IMR-90 (cell line): Measurements from ENCODE around the gene DSCAM. TPM values are rescaled to one million over a fixed set of nuclear protein-coding genes. Genes with fewer than 3 reads are reported as not detected.

Experiments
- ATAC-seq: fragments of 200-7000 bp; cut with Tn5 transposase; 2 replicates; pipeline ENCODE4 v1.9.1; 2020; ENCODE audit warnings: low read depth, mild to moderate bottlenecking, moderate library complexity
- BruUV-seq: library from RNA; stranded (reverse); fragments of 400-500 nt; replicated peaks from 2 replicates; lab custom pipeline; 2021; lab: Mats Ljungman, UMichigan
- CTCF ChIA-PET: fragments of 300-600 bp; formaldehyde crosslinking; extraction: SDS; loops from one replicate; lab custom pipeline; 2021; ENCODE audit warnings: antibody characterized with exemption; lab: Yijun Ruan, JAX
- POLR2A ChIA-PET: fragments of 300-600 bp; sonication (Branson Sonifier 250); formaldehyde crosslinking; loops from one replicate; lab custom pipeline; 2022; ENCODE audit warnings: antibody characterized with exemption; ENCODE audit not compliant: unreplicated experiment; lab: Charles Lee
- DNase-seq: peaks from one replicate; pipeline ENCODE4 v3.0.0; 2013
- H2AFZ ChIP-seq: replicated peaks from 2 replicates; pipeline ENCODE3; 2013; ENCODE audit warnings: low read length, mild to moderate bottlenecking; ENCODE audit not compliant: poor library complexity
- H2AK5ac ChIP-seq: 2 replicates; pipeline ENCODE4 v1.6.1; 2013; ENCODE audit warnings: low read depth, low read length, inconsistent platforms
- H2AK9ac ChIP-seq: replicated peaks from 2 replicates; pipeline ENCODE3; 2013; ENCODE audit warnings: mild to moderate bottlenecking, low read depth, low read length, moderate library complexity; ENCODE audit not compliant: poor library complexity
- H2BK120ac ChIP-seq: 2 replicates; pipeline ENCODE4 v1.6.1; 2013; ENCODE audit warnings: low read depth, low read length, inconsistent platforms
- H2BK15ac ChIP-seq: 3 replicates; pipeline ENCODE4 v1.6.1; 2013; ENCODE audit warnings: low read depth, low read length, inconsistent platforms
- H2BK20ac ChIP-seq: 2 replicates; pipeline ENCODE4 v1.6.1; 2013; ENCODE audit warnings: low read depth, mild to moderate bottlenecking, inconsistent platforms, low read length, moderate library complexity
- H2BK5ac ChIP-seq: 2 replicates; pipeline ENCODE4 v1.6.1; 2013; ENCODE audit warnings: mild to moderate bottlenecking, low read depth, low read length, inconsistent platforms; ENCODE audit not compliant: poor library complexity, severe bottlenecking
- H3K14ac ChIP-seq: replicated peaks from 2 replicates; pipeline ENCODE4 v1.6.1; 2013; ENCODE audit warnings: low read depth, low read length, inconsistent platforms
- H3K18ac ChIP-seq: 2 replicates; pipeline ENCODE4 v1.6.1; 2013; ENCODE audit warnings: low read depth, low read length, control low read depth
- H3K23ac ChIP-seq: 2 replicates; pipeline ENCODE4 v1.6.1; 2013; ENCODE audit warnings: low read depth, low read length, inconsistent platforms
- H3K27ac ChIP-seq: 2 replicates; pipeline ENCODE4 v1.5.1; 2013; ENCODE audit warnings: mild to moderate bottlenecking, control low read depth, low read length; ENCODE audit not compliant: insufficient read depth
- H3K27me3 ChIP-seq: 2 replicates; pipeline ENCODE4 v1.6.1; 2013; ENCODE audit warnings: low read length; ENCODE audit not compliant: control insufficient read depth, insufficient read depth
- H3K36me3 ChIP-seq: 2 replicates; pipeline ENCODE4 v1.6.1; 2013; ENCODE audit warnings: low read length, mixed read lengths; ENCODE audit not compliant: control insufficient read depth, insufficient read depth
- H3K4ac ChIP-seq: 2 replicates; pipeline ENCODE4 v1.6.1; 2013; ENCODE audit warnings: low read depth, low read length, inconsistent platforms
- H3K4me1 ChIP-seq: 2 replicates; pipeline ENCODE4 v1.6.1; 2013; ENCODE audit warnings: low read length, mixed read lengths; ENCODE audit not compliant: control insufficient read depth, insufficient read depth
- H3K4me2 ChIP-seq: 2 replicates; pipeline ENCODE4 v1.6.1; 2013; ENCODE audit warnings: low read depth, mild to moderate bottlenecking, control low read depth, low read length, moderate library complexity
- H3K4me3 ChIP-seq: 2 replicates; pipeline ENCODE4 v1.5.1; 2013; ENCODE audit warnings: low read depth, mild to moderate bottlenecking, control low read depth, low read length, moderate library complexity; ENCODE audit not compliant: insufficient read depth
- H3K56ac ChIP-seq: 2 replicates; pipeline ENCODE4 v1.6.1; 2013; ENCODE audit warnings: low read length, inconsistent platforms; ENCODE audit not compliant: insufficient read depth; ENCODE audit errors: extremely low read depth
- H3K79me1 ChIP-seq, 2 experiments: 2 replicates each; pipeline ENCODE4 v1.6.1; 2013; ENCODE audit warnings: low read length in 2 of 2, inconsistent platforms in 1 of 2, low read depth in 1 of 2
- H3K9ac ChIP-seq: 2 replicates; pipeline ENCODE4 v1.6.1; 2013; ENCODE audit warnings: low read depth, low read length, control low read depth
- H3K9me1 ChIP-seq: 2 replicates; pipeline ENCODE4 v1.6.1; 2013; ENCODE audit warnings: low read length, inconsistent platforms; ENCODE audit not compliant: insufficient read depth
- H3K9me3 ChIP-seq: 2 replicates; pipeline ENCODE4 v1.6.1; 2013; ENCODE audit warnings: low read length; ENCODE audit not compliant: control insufficient read depth, insufficient read depth
- H4K20me1 ChIP-seq: 2 replicates; pipeline ENCODE4 v1.6.1; 2013; ENCODE audit warnings: low read length, inconsistent platforms; ENCODE audit not compliant: insufficient read depth
- H4K5ac ChIP-seq: 2 replicates; pipeline ENCODE4 v1.6.1; 2013; ENCODE audit warnings: mild to moderate bottlenecking, low read depth, low read length, control low read depth
- H4K8ac ChIP-seq, 2 experiments: 2 replicates each; pipeline ENCODE4 v1.6.1; 2013; ENCODE audit warnings: low read depth in 2 of 2, low read length in 2 of 2, control low read depth in 1 of 2, inconsistent platforms in 1 of 2
- H4K91ac ChIP-seq: 2 replicates; pipeline ENCODE4 v1.6.1; 2013; ENCODE audit warnings: low read depth, low read length, inconsistent platforms; ENCODE audit not compliant: insufficient read depth
- BHLHE40 ChIP-seq: fragments of 150-350 bp; IDR thresholded peaks from 2 replicates; pipeline ENCODE4 v1.6.1; 2016; ENCODE audit warnings: mild to moderate bottlenecking, low read depth, low read length
- CEBPB ChIP-seq: IDR thresholded peaks from 2 replicates; pipeline ENCODE4 v1.6.1; 2012; ENCODE audit warnings: low read depth, low read length, improper control_type of control experiment
- CHD1 ChIP-seq: IDR thresholded peaks from 2 replicates; pipeline ENCODE4 v1.6.1; 2012; ENCODE audit warnings: low read depth, low read length, improper control_type of control experiment
- FOS ChIP-seq: fragments of 150-350 bp; IDR thresholded peaks from 2 replicates; pipeline ENCODE4 v1.6.1; 2016; ENCODE audit warnings: low read depth, low read length
- MAFK ChIP-seq: IDR thresholded peaks from 2 replicates; pipeline ENCODE4 v1.6.1; 2012; ENCODE audit warnings: low read depth, low read length, improper control_type of control experiment
- MAZ ChIP-seq: IDR thresholded peaks from 2 replicates; pipeline ENCODE4 v1.6.1; 2012; ENCODE audit warnings: low read depth, mild to moderate bottlenecking, low read length, improper control_type of control experiment, moderate library complexity, borderline replicate concordance
- MXI1 ChIP-seq: IDR thresholded peaks from 2 replicates; pipeline ENCODE4 v1.6.1; 2012; ENCODE audit warnings: low read depth, mild to moderate bottlenecking, low read length, moderate library complexity, borderline replicate concordance
- NFE2L2 ChIP-seq: fragments of 150-350 bp; IDR thresholded peaks from 2 replicates; pipeline ENCODE4 v1.6.1; 2016; ENCODE audit warnings: low read depth, mild to moderate bottlenecking, low read length
- POLR2A ChIP-seq: IDR thresholded peaks from 2 replicates; pipeline ENCODE4 v1.6.1; 2012; ENCODE audit warnings: mild to moderate bottlenecking, low read depth, low read length
- RAD21 ChIP-seq: IDR thresholded peaks from 2 replicates; pipeline ENCODE4 v1.6.1; 2012; ENCODE audit warnings: low read length, improper control_type of control experiment
- RCOR1 ChIP-seq: IDR thresholded peaks from 2 replicates; pipeline ENCODE4 v1.6.1; 2012; ENCODE audit warnings: mild to moderate bottlenecking, low read length, improper control_type of control experiment; ENCODE audit not compliant: insufficient replicate concordance
- RFX5 ChIP-seq: IDR thresholded peaks from 2 replicates; pipeline ENCODE4 v1.8.0; 2012; ENCODE audit warnings: low read depth, mild to moderate bottlenecking, low read length, moderate library complexity
- SMC3 ChIP-seq: fragments of 150-350 bp; IDR thresholded peaks from 2 replicates; pipeline ENCODE4 v1.6.1; 2016; ENCODE audit warnings: low read depth, mild to moderate bottlenecking, antibody characterized with exemption, low read length, moderate library complexity
- WGBS, 2 experiments: methylation state at CpG; one replicate each; pipeline versions ENCODE4 v1.1.5 to v1.1.7; 2013; ENCODE audit warnings: missing lambda C conversion rate in 2 of 2; ENCODE audit not compliant: insufficient read length in 1 of 2; ENCODE audit errors: extremely low coverage in 2 of 2; 5-methylcytosine and 5-hydroxymethylcytosine counted together
- dilution Hi-C: fragments of 300-500 bp; cut with HindIII; formaldehyde crosslinking; loops from one replicate; pipeline ENCODE4 v1.14.3; 2018; ENCODE audit warnings: low sequenced_read_pairs; ENCODE audit not compliant: unreplicated experiment
- in situ Hi-C: fragments of 300-500 bp; cut with MboI; formaldehyde crosslinking; loops from 3 replicates; pipeline ENCODE4 v1.14.3; 2019; ENCODE audit warnings: low sequenced_read_pairs, inconsistent platforms, mixed read lengths
- intact Hi-C: fragments of 100-400 bp; cut with micrococcal nuclease; formaldehyde crosslinking; loops from 2 replicates; pipeline ENCODE4 v1.10.0; 2022
- polyA plus RNA-seq, 3 experiments: library from polyadenylated mRNA; depleted of rRNA; stranded (reverse); fragments of >200 nt; gene quantifications; 2 replicates each; pipeline ENCODE4 v1.2.3, GENCODE V29; 2012; ENCODE audit warnings: low replicate concordance in 1 of 3
- total RNA-seq: library from RNA; depleted of rRNA; stranded (reverse); fragments of >200 nt; gene quantifications from 2 replicates; pipeline ENCODE4 v1.2.3, GENCODE V29; 2012
- TF ChIP-seq, protein P1 (sequence below): fragments of 150-350 bp; IDR thresholded peaks from 2 replicates; pipeline ENCODE4 v1.6.1; 2017; ENCODE audit warnings: mild to moderate bottlenecking, antibody characterized with exemption, low read length, low read depth
- TF ChIP-seq, protein P2 (sequence below): conservative IDR thresholded peaks from 2 replicates; pipeline ENCODE4 v1.5.1; 2012; ENCODE audit warnings: mild to moderate bottlenecking, low read depth, low read length, improper control_type of control experiment
- TF ChIP-seq, protein P3 (sequence below): fragments of 150-350 bp; IDR thresholded peaks from 2 replicates; pipeline ENCODE4 v1.6.1; 2016; ENCODE audit warnings: low read depth, mild to moderate bottlenecking, low read length, moderate library complexity, borderline replicate concordance

The DSCAM gene
- total and polyA plus RNA-seq, 2 of the 4 experiments (the other 2 are of a cell fraction), result under 0.01 to 0.02 TPM

DNA sequence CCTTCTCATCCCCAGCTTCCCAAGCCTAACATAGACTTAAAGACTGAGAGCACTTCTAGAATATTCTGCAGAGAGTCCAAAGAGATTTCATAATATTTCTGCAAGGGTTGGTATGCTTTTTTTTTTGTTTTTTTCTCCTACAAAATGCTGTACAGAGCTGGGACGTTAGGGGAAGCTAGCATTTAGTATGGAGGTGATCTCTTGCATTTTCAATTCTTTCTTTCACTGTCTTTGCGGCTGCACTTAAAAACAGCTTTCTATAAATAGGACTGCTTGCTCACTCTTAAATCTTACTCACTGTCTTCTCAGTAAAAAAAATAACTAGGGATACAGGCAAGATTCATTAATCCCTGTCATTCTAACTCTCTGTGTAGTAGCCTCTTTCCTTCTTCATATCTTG lies 7.4 kb downstream of the DSCAM start:
- Histone ChIP-seq H3K9me1 (no peaks in the 10 kb centered on the region), H3K79me1 (no peaks in the 10 kb centered on the region), H2BK15ac (no peak overlapping the region), H4K5ac (no peak overlapping the region), H3K9ac (no peak overlapping the region), H2AK5ac (no peak overlapping the region), H3K27ac (no peak overlapping the region), H3K27me3 (no peaks in the 10 kb centered on the region), H3K36me3 (no peaks in the 10 kb centered on the region), H3K4ac (no peak overlapping the region), H2BK5ac (no peak overlapping the region), H2BK20ac (no peak overlapping the region), H3K4me1 (no peaks in the 10 kb centered on the region), H3K9me3 (peaks cover 17% of the 10 kb centered on the region), H3K4me2 (no peak overlapping the region), H3K56ac (no peak overlapping the region), H3K23ac (no peak overlapping the region), H2AFZ (no peak overlapping the region), H4K20me1 (no peaks in the 10 kb centered on the region), H3K18ac (no peak overlapping the region), H4K91ac (no peak overlapping the region), H3K4me3 (no peak overlapping the region), H3K14ac (no peak overlapping the region), H2BK120ac (no peak overlapping the region), H4K8ac (no peak overlapping the region), H2AK9ac (no peak overlapping the region)
- DNase-seq, result no peak
- dilution Hi-C loops (no loop called here), in situ Hi-C loops (no loop called here), intact Hi-C loops (no loop called here)
- no peak for TF ChIP-seq BHLHE40
- no peak for TF ChIP-seq RFX5
- TF ChIP-seq, protein P1, sequence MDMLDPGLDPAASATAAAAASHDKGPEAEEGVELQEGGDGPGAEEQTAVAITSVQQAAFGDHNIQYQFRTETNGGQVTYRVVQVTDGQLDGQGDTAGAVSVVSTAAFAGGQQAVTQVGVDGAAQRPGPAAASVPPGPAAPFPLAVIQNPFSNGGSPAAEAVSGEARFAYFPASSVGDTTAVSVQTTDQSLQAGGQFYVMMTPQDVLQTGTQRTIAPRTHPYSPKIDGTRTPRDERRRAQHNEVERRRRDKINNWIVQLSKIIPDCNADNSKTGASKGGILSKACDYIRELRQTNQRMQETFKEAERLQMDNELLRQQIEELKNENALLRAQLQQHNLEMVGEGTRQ, result no peak
- TF ChIP-seq, protein P2, sequence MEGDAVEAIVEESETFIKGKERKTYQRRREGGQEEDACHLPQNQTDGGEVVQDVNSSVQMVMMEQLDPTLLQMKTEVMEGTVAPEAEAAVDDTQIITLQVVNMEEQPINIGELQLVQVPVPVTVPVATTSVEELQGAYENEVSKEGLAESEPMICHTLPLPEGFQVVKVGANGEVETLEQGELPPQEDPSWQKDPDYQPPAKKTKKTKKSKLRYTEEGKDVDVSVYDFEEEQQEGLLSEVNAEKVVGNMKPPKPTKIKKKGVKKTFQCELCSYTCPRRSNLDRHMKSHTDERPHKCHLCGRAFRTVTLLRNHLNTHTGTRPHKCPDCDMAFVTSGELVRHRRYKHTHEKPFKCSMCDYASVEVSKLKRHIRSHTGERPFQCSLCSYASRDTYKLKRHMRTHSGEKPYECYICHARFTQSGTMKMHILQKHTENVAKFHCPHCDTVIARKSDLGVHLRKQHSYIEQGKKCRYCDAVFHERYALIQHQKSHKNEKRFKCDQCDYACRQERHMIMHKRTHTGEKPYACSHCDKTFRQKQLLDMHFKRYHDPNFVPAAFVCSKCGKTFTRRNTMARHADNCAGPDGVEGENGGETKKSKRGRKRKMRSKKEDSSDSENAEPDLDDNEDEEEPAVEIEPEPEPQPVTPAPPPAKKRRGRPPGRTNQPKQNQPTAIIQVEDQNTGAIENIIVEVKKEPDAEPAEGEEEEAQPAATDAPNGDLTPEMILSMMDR, result no peak
- TF ChIP-seq NFE2L2, result no peak
- no peak for TF ChIP-seq CHD1
- TF ChIP-seq POLR2A, result no peak
- no peak for TF ChIP-seq RAD21
- no peak for TF ChIP-seq MAZ
- TF ChIP-seq RCOR1, result no peak
- no peak for TF ChIP-seq FOS
- TF ChIP-seq SMC3, result no peak
- TF ChIP-seq, protein P3, sequence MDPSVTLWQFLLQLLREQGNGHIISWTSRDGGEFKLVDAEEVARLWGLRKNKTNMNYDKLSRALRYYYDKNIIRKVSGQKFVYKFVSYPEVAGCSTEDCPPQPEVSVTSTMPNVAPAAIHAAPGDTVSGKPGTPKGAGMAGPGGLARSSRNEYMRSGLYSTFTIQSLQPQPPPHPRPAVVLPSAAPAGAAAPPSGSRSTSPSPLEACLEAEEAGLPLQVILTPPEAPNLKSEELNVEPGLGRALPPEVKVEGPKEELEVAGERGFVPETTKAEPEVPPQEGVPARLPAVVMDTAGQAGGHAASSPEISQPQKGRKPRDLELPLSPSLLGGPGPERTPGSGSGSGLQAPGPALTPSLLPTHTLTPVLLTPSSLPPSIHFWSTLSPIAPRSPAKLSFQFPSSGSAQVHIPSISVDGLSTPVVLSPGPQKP, result no peak
- TF ChIP-seq CEBPB, result no peak
- no peak for TF ChIP-seq MAFK
- TF ChIP-seq MXI1, result no peak
- POLR2A ChIA-PET, result no interaction called here
- BruUV-seq, result no TSS peak
- CTCF ChIA-PET, result no interaction called here
- ATAC-seq, result no peak
- no CpG with 5 or more reads among the region's 2 CpGs for WGBS, 2 experiments
